Esophagus squamous epithelium (tissue), 5 donors: ENCODE results near the gene MAMDC2. TPM values are rescaled to one million over a fixed set of nuclear protein-coding genes. Genes with fewer than 3 reads are reported as not detected.

ENCODE experiments used
- DNase-seq: peaks from one replicate; lab custom pipeline; 2025; lab: John Stamatoyannopoulos, UW
- H3K27ac ChIP-seq, 4 donors: fragments of 200-600 bp; sonication (generic); one replicate each; pipeline ENCODE4 v1.5.1; 2016 to 2019; ENCODE audit warnings: mild to moderate bottlenecking in 1 of 4
- H3K27me3 ChIP-seq, 4 donors: fragments of 200-600 bp; sonication (generic); 1 replicate in 3 of 4; 2 replicates in 1 of 4; pipeline versions ENCODE4 v1.5.1 to v1.6.0; 2017 to 2021; ENCODE audit warnings: antibody characterized with exemption in 1 of 4
- H3K36me3 ChIP-seq, 3 donors: fragments of 200-600 bp; sonication (generic); one replicate each; pipeline ENCODE4 v1.5.1; 2016 to 2019
- H3K4me1 ChIP-seq, 3 donors: fragments of 200-600 bp; sonication (generic); one replicate each; pipeline ENCODE4 v1.5.1; 2017 to 2019
- H3K4me3 ChIP-seq, 4 donors: fragments of 200-600 bp; sonication (generic); 1 replicate in 3 of 4; 2 replicates in 1 of 4; pipeline ENCODE4 v1.5.1; 2016 to 2019; ENCODE audit warnings: mild to moderate bottlenecking in 2 of 4, moderate library complexity in 1 of 4
- H3K9me3 ChIP-seq, 3 donors: fragments of 200-600 bp; sonication (generic); one replicate each; pipeline ENCODE4 v1.5.1; 2016 to 2019
- POLR2A ChIP-seq, 4 donors: fragments of 450-650 bp; IDR thresholded peaks; one replicate each; pipeline ENCODE4 v1.6.1; 2017; ENCODE audit warnings: antibody characterized with exemption in 4 of 4, mild to moderate bottlenecking in 4 of 4, moderate library complexity in 3 of 4
- WGBS, 2 donors: methylation state at CpG; one replicate each; pipeline ENCODE4 v1.1.5; 2018; 5-methylcytosine and 5-hydroxymethylcytosine counted together
- intact Hi-C: fragments of 100-400 bp; cut with DNase I; formaldehyde crosslinking; loops from one replicate; pipeline ENCODE4 v1.15.0; 2022
- total RNA-seq, 4 donors: library from RNA; depleted of rRNA; stranded (reverse); fragments of >200 nt; gene quantifications; one replicate each; pipeline ENCODE4 v1.1.0, GENCODE V29; 2016
- TF ChIP-seq, protein P1 (sequence below), 6 experiments: fragments of 450-650 bp in 4 of 6; fragments of 200-600 bp in 2 of 6; sonication (generic) in 2 of 6; IDR thresholded peaks; one replicate each; pipeline ENCODE4 v1.5.1; 2016 to 2019; ENCODE audit warnings: antibody characterized with exemption in 6 of 6, mild to moderate bottlenecking in 4 of 6, moderate library complexity in 4 of 6
- donor health status: DM: yes; HTN: yes; CAD: no.

The MAMDC2 gene
- total RNA-seq, 4 donors from 2014 or later = 1.9 to 58.4 (median 11.3) TPM

DNA sequence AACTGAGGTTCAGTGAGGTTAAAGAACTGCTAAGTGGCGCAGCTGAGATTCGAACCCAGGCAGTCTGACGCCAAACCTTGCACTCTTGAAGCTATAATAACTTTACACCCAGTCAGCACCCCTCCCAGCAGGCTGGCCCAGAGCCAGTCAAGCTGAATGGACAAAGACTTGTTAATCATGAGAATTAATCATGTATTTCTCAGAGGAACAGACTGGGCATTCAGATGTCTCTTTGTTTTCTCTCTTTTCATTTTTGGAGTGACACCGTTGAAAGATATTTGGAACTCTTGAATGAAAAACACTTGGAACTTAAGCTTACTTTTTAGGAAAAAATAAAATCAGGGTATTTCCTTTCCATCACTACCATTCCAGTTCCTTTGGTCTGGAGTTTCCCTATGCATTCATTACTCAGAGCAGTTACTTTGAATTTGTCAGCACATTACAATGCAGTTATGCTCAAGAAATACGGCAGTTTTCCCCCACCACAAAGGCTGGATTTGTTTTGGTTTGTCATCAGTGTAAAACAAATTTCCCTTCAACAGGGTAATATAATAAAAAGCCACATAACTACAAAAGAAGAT lies 22.6 kb upstream of the MAMDC2 start:
- DNase-seq = no peak
- intact Hi-C loops = no loop called here
- no peak overlapping the region for H3K27ac ChIP-seq
- H3K9me3 ChIP-seq = no peaks in the 10 kb centered on the region
- no peaks in the 10 kb centered on the region for H3K36me3 ChIP-seq
- WGBS, 2 donors = 34 to 41% methylated on average over 5 of the region's 5 CpGs
- peaks cover 0 to 18% (median 10%) of the 10 kb centered on the region in 3 donors for H3K4me1 ChIP-seq
- H3K4me3 ChIP-seq = no peak overlapping the region
- no peaks in the 10 kb centered on the region for H3K27me3 ChIP-seq
- TF ChIP-seq, protein P1, sequence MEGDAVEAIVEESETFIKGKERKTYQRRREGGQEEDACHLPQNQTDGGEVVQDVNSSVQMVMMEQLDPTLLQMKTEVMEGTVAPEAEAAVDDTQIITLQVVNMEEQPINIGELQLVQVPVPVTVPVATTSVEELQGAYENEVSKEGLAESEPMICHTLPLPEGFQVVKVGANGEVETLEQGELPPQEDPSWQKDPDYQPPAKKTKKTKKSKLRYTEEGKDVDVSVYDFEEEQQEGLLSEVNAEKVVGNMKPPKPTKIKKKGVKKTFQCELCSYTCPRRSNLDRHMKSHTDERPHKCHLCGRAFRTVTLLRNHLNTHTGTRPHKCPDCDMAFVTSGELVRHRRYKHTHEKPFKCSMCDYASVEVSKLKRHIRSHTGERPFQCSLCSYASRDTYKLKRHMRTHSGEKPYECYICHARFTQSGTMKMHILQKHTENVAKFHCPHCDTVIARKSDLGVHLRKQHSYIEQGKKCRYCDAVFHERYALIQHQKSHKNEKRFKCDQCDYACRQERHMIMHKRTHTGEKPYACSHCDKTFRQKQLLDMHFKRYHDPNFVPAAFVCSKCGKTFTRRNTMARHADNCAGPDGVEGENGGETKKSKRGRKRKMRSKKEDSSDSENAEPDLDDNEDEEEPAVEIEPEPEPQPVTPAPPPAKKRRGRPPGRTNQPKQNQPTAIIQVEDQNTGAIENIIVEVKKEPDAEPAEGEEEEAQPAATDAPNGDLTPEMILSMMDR (IDR thresholded peaks at IDR 0.05) = no peak
- TF ChIP-seq POLR2A (IDR thresholded peaks at IDR 0.05) = no peak

- H3K36me3 ChIP-seq = no peaks in the 10 kb centered on the region
- H3K27ac ChIP-seq = no peak overlapping the region
- H3K27me3 ChIP-seq = no peaks in the 10 kb centered on the region
- DNase-seq = no peak
- no peak for TF ChIP-seq POLR2A (IDR thresholded peaks at IDR 0.05)
- TF ChIP-seq, protein P1 (IDR thresholded peaks at IDR 0.05) = no peak
- intact Hi-C loops = no loop called here
- 75 to 78% methylated on average over 5 of the region's 5 CpGs for WGBS, 2 donors
- H3K4me1 ChIP-seq = peaks cover 0 to 11% (median 0%) of the 10 kb centered on the region in 3 donors
- H3K9me3 ChIP-seq = no peaks in the 10 kb centered on the region
- no peak overlapping the region for H3K4me3 ChIP-seq
Measured at GRCh38 chr9:70028287-70028686, 15.4 kb upstream of the MAMDC2 start.

- no peak for DNase-seq
- WGBS, 2 donors = 19 to 39% methylated on average over 1 of the region's 1 CpG
- TF ChIP-seq, protein P1 (IDR thresholded peaks at IDR 0.05) = no peak
- TF ChIP-seq POLR2A (IDR thresholded peaks at IDR 0.05) = no peak
- Histone ChIP-seq H3K9me3 (no peaks in the 10 kb centered on the region), H3K4me3 (no peak overlapping the region), H3K27ac (no peak overlapping the region), H3K36me3 (no peaks in the 10 kb centered on the region), H3K4me1 (peaks cover 0 to 29% (median 4%) of the 10 kb centered on the region in 3 donors), H3K27me3 (no peaks in the 10 kb centered on the region)
- intact Hi-C loops = no loop called here
Measured at GRCh38 chr9:70030156-70030555, 13.5 kb upstream of the MAMDC2 start.

DNA sequence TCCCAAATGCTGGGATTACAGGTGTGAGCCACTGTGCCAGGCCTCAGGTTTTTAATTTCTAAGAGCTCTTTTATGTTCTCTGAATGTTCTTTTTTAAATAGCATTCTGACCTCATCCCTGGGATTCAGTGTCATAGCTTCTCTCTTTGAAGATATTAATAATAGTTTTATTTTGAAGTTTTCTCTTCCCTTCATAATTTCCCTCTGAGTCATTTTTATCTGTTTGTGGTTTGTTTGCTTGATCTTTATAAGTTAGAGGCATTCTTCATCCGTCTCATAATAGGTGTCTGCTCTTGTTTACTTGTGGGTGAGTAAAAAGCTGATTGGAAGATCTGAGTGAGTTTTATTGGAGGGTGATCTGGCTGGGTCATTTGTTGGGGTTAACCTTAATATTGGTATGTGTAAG lies 12.5 kb upstream of the MAMDC2 start:
- Histone ChIP-seq H3K27me3 (no peaks in the 10 kb centered on the region), H3K36me3 (no peaks in the 10 kb centered on the region), H3K4me3 (no peak overlapping the region), H3K9me3 (no peaks in the 10 kb centered on the region), H3K27ac (no peak overlapping the region), H3K4me1 (peaks cover 0 to 30% (median 4%) of the 10 kb centered on the region in 3 donors)
- 11 to 24% methylated on average over 1 of the region's 1 CpG for WGBS, 2 donors
- no peak for DNase-seq
- no peak for TF ChIP-seq POLR2A (IDR thresholded peaks at IDR 0.05)
- TF ChIP-seq, protein P1 (IDR thresholded peaks at IDR 0.05) = no peak
- intact Hi-C loops = no loop called here

DNA sequence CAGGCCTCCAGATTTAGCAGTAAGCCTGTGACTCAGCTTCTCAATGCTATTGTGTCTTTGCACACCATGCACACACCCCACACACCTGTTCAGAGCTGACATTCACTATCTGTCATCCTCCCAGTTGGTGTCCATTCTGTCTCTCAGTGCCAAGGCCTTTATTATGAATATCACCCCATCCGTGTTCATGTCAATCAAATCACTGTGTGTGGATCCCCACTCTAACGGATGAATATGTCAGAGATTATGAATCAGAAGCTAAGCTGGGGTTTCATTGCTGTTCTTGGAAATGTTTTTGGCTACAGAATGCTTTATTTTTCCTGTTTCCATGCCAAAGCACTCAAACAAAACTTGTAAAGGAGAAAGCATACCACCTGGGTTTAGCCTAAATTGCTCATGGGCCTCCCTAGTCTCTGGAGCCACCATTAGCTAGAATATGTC lies 9.4 kb upstream of the MAMDC2 start:
- peaks cover 0 to 30% (median 4%) of the 10 kb centered on the region in 3 donors for H3K4me1 ChIP-seq
- no peak for DNase-seq
- no peaks in the 10 kb centered on the region for H3K27me3 ChIP-seq
- H3K9me3 ChIP-seq = no peaks in the 10 kb centered on the region
- peak overlapping the region in 1 of 4 donors; percentile 0 for H3K27ac ChIP-seq
- no peak overlapping the region for H3K4me3 ChIP-seq
- TF ChIP-seq POLR2A (IDR thresholded peaks at IDR 0.05) = no peak
- WGBS, 2 donors = 26 to 56% methylated on average over 1 to 2 of the region's 2 CpGs
- intact Hi-C loops = no loop called here
- H3K36me3 ChIP-seq = no peaks in the 10 kb centered on the region
